Kidney capillary endothelial cell (primary cell): Measurements from ENCODE around the gene CACNG6.

Source experiments
- DNase-seq: peaks from one replicate; pipeline ENCODE4 v3.0.0-alpha.2; 2018; ENCODE audit warnings: low spot score

The CACNG6 gene

GRCh38 chr19:54047616-54048015, 56.2 kb downstream of the CACNG6 start:
- DNase-seq, result no peak
